SJSA1 (cell line): ENCODE data around the gene NECAB3. TPM values are rescaled to one million over a fixed set of nuclear protein-coding genes. Genes with fewer than 3 reads are reported as not detected.
"Not testable (repeated sequence)": the region's sequence is repeated elsewhere in the genome, so short reads cannot be mapped to it uniquely, and the experiment has no call there.

Experiments used
- DNase-seq, 2 experiments: peaks; one replicate each; pipeline ENCODE4 v3.0.0-alpha.2; 2015 to 2020; ENCODE audit warnings: low spot score in 2 of 2, low read depth in 1 of 2
- H3K27ac ChIP-seq: fragments of 250-450 bp; sonication (Bioruptor Pico); 2 replicates; pipeline ENCODE4 v1.5.1; 2020; ENCODE audit warnings: mild to moderate bottlenecking, moderate library complexity
- H3K27me3 ChIP-seq: fragments of 250-450 bp; sonication (Bioruptor Pico); replicated peaks from 2 replicates; pipeline ENCODE4 v1.5.1; 2020; ENCODE audit warnings: mild to moderate bottlenecking, moderate library complexity
- H3K36me3 ChIP-seq: fragments of 250-450 bp; sonication (Bioruptor Pico); 2 replicates; pipeline ENCODE4 v1.5.1; 2020; ENCODE audit warnings: mild to moderate bottlenecking
- H3K4me1 ChIP-seq: fragments of 250-450 bp; sonication (Bioruptor Pico); replicated peaks from 2 replicates; pipeline ENCODE4 v1.6.1; 2021; ENCODE audit warnings: mild to moderate bottlenecking
- H3K4me3 ChIP-seq: fragments of 250-450 bp; sonication (Bioruptor Pico); 2 replicates; pipeline ENCODE4 v1.5.1; 2020; ENCODE audit warnings: mild to moderate bottlenecking
- H3K9me3 ChIP-seq: fragments of 250-450 bp; sonication (Bioruptor Pico); replicated peaks from 2 replicates; pipeline ENCODE4 v1.5.1; 2020; ENCODE audit warnings: mild to moderate bottlenecking
- total RNA-seq: library from RNA; depleted of rRNA; stranded (reverse); fragments of >200 nt; shearing (Covaris generic); gene quantifications from 2 replicates; pipeline ENCODE4 v1.2.3, GENCODE V29; 2014

NECAB3 gene
- total RNA-seq, 1 experiment from 2014 or later: 52.1 TPM

GRCh38 chr20:33704197-33704924 lies 30.1 kb upstream of the NECAB3 start:
- Histone ChIP-seq H3K4me3 (no peak overlapping the region), H3K4me1 (no peaks in the 10 kb centered on the region), H3K27me3 (no peaks in the 10 kb centered on the region), H3K36me3 (peaks cover 9% of the 10 kb centered on the region; the same call in 1 of the 2 replicates), H3K27ac (no peak overlapping the region), H3K9me3 (no peaks in the 10 kb centered on the region)
- no peak for DNase-seq

GRCh38 chr20:33703498-33704137 lies 29.4 kb upstream of the NECAB3 start:
- Histone ChIP-seq H3K9me3 (no peaks in the 10 kb centered on the region), H3K27me3 (no peaks in the 10 kb centered on the region), H3K4me3 (no peak overlapping the region), H3K27ac (no peak overlapping the region), H3K4me1 (no peaks in the 10 kb centered on the region), H3K36me3 (peaks cover 9% of the 10 kb centered on the region; the same call in 1 of the 2 replicates)
- DNase-seq: no peak

- Histone ChIP-seq H3K9me3 (no peaks in the 10 kb centered on the region), H3K4me1 (no peaks in the 10 kb centered on the region), H3K27me3 (no peaks in the 10 kb centered on the region), H3K36me3 (peaks cover 9% of the 10 kb centered on the region; the same call in 1 of the 2 replicates), H3K4me3 (no peak overlapping the region), H3K27ac (no peak overlapping the region)
- no peak for DNase-seq
Observed at GRCh38 chr20:33702861-33703260, 28.6 kb upstream of the NECAB3 start.

- Histone ChIP-seq H3K27me3 (no peaks in the 10 kb centered on the region), H3K4me1 (no peaks in the 10 kb centered on the region), H3K9me3 (no peaks in the 10 kb centered on the region), H3K4me3 (no peak overlapping the region), H3K36me3 (peaks cover under 1% of the 10 kb centered on the region; the same call in 1 of the 2 replicates), H3K27ac (no peak overlapping the region)
- DNase-seq: no peak
Observed at GRCh38 chr20:33701629-33702450, 27.6 kb upstream of the NECAB3 start.

GRCh38 chr20:33700696-33701441 lies 26.6 kb upstream of the NECAB3 start:
- H3K4me1 ChIP-seq, H3K27me3 ChIP-seq, H3K36me3 ChIP-seq, H3K27ac ChIP-seq, DNase-seq, H3K4me3 ChIP-seq, H3K9me3 ChIP-seq: not testable (repeated sequence)

GRCh38 chr20:33698966-33699365 lies 24.7 kb upstream of the NECAB3 start:
- H3K4me1 ChIP-seq, H3K4me3 ChIP-seq, H3K36me3 ChIP-seq, H3K9me3 ChIP-seq, H3K27me3 ChIP-seq, H3K27ac ChIP-seq, DNase-seq: not testable (repeated sequence)

GRCh38 chr20:33697129-33697528 lies 22.9 kb upstream of the NECAB3 start:
- no peaks in the 10 kb centered on the region for H3K4me1 ChIP-seq
- DNase-seq: no peak
- no peak overlapping the region for H3K4me3 ChIP-seq
- no peaks in the 10 kb centered on the region for H3K27me3 ChIP-seq
- H3K9me3 ChIP-seq: no peaks in the 10 kb centered on the region
- H3K27ac ChIP-seq: no peak overlapping the region
- H3K36me3 ChIP-seq: no peaks in the 10 kb centered on the region

GRCh38 chr20:33696448-33696847 lies 22.2 kb upstream of the NECAB3 start:
- H3K27ac ChIP-seq: no peak overlapping the region

GRCh38 chr20:33694639-33695012 lies 20.4 kb upstream of the NECAB3 start:
- DNase-seq: no peak
- no peaks in the 10 kb centered on the region for H3K27me3 ChIP-seq
- no peak overlapping the region for H3K27ac ChIP-seq
- H3K4me3 ChIP-seq: no peak overlapping the region
- no peaks in the 10 kb centered on the region for H3K36me3 ChIP-seq
- H3K4me1 ChIP-seq: peaks cover 12% of the 10 kb centered on the region
- H3K9me3 ChIP-seq: no peaks in the 10 kb centered on the region

More at GRCh38 chr20:33696448-33696847, 22.2 kb upstream of the NECAB3 start:
- H3K27me3 ChIP-seq: no peaks in the 10 kb centered on the region
- no peaks in the 10 kb centered on the region for H3K9me3 ChIP-seq
- H3K4me1 ChIP-seq: no peaks in the 10 kb centered on the region
- no peak for DNase-seq
- H3K4me3 ChIP-seq: no peak overlapping the region
- no peaks in the 10 kb centered on the region for H3K36me3 ChIP-seq

GRCh38 chr20:33693741-33694638 lies 19.8 kb upstream of the NECAB3 start:
- Histone ChIP-seq H3K4me3 (no peak overlapping the region), H3K9me3 (no peaks in the 10 kb centered on the region), H3K36me3 (no peaks in the 10 kb centered on the region), H3K27ac (no peak overlapping the region), H3K27me3 (no peaks in the 10 kb centered on the region), H3K4me1 (peaks cover 18% of the 10 kb centered on the region)
- no peak for DNase-seq

GRCh38 chr20:33693289-33693688 lies 19.1 kb upstream of the NECAB3 start:
- Histone ChIP-seq H3K9me3 (no peaks in the 10 kb centered on the region), H3K36me3 (no peaks in the 10 kb centered on the region), H3K4me3 (no peak overlapping the region), H3K27ac (no peak overlapping the region), H3K4me1 (peaks cover 19% of the 10 kb centered on the region), H3K27me3 (no peaks in the 10 kb centered on the region)
- DNase-seq: no peak

GRCh38 chr20:33689973-33690372 lies 15.7 kb upstream of the NECAB3 start:
- H3K9me3 ChIP-seq: no peaks in the 10 kb centered on the region
- no peak overlapping the region for H3K27ac ChIP-seq
- no peak overlapping the region for H3K4me3 ChIP-seq
- peak; percentile 85 for DNase-seq
- H3K4me1 ChIP-seq: peaks cover 41% of the 10 kb centered on the region
- no peaks in the 10 kb centered on the region for H3K27me3 ChIP-seq
- H3K36me3 ChIP-seq: no peaks in the 10 kb centered on the region

- Histone ChIP-seq H3K36me3 (no peaks in the 10 kb centered on the region), H3K27ac (no peak overlapping the region), H3K9me3 (no peaks in the 10 kb centered on the region), H3K27me3 (no peaks in the 10 kb centered on the region), H3K4me3 (no peak overlapping the region), H3K4me1 (peaks cover 46% of the 10 kb centered on the region)
- DNase-seq: no peak
Observed at GRCh38 chr20:33689493-33689892, 15.3 kb upstream of the NECAB3 start.
